Duodenal mucosa (tissue), 2 donors: ENCODE measurements around the gene ASIC1.

Source experiments
- H3K27ac ChIP-seq: one replicate; pipeline ENCODE4 v1.7.0; 2013; ENCODE audit warnings: low read depth, low read length
- H3K27me3 ChIP-seq, 2 donors: one replicate each; pipeline ENCODE4 v1.7.0; 2013; ENCODE audit warnings: low read length in 2 of 2, control low read depth in 1 of 2; ENCODE audit not compliant: insufficient read depth in 2 of 2, control insufficient read depth in 1 of 2
- H3K36me3 ChIP-seq, 2 donors: one replicate each; pipeline ENCODE4 v1.7.0; 2013; ENCODE audit warnings: low read length in 2 of 2, control low read depth in 1 of 2; ENCODE audit not compliant: insufficient read depth in 2 of 2, control insufficient read depth in 1 of 2
- H3K4me1 ChIP-seq, 2 donors: one replicate each; pipeline ENCODE4 v1.7.0; 2013; ENCODE audit warnings: low read length in 2 of 2, control low read depth in 1 of 2; ENCODE audit not compliant: insufficient read depth in 2 of 2, control insufficient read depth in 1 of 2
- H3K4me3 ChIP-seq, 2 donors: one replicate each; pipeline ENCODE4 v1.7.0; 2013; ENCODE audit warnings: low read length in 2 of 2, low read depth in 1 of 2
- H3K9ac ChIP-seq, 2 donors: one replicate each; pipeline ENCODE4 v1.7.0; 2013; ENCODE audit warnings: low read length in 2 of 2, low read depth in 1 of 2
- H3K9me3 ChIP-seq, 2 donors: one replicate each; pipeline ENCODE4 v1.7.0; 2013; ENCODE audit warnings: low read length in 2 of 2, control low read depth in 1 of 2; ENCODE audit not compliant: control insufficient read depth in 1 of 2

Gene ASIC1

DNA sequence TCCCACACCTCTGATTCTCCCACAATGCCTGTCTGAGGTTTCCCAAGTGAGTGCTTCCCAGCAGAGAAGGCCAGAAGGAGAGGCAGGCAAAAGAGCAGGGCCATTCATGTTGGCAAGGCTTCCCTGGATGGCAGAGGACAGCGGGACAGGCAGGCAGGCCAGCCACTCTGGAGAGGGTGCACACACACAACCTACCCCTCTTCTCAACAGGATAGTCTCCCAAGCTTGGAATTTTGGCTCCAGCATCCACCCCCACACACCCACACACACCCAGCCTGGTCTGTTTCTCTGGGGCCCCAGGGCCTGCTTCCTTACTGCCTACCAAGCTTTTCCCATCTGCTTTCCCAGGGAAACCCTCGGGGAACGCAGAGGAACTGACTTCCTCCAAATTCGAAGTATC, 16.7 kb upstream of the ASIC1 start:
- Histone ChIP-seq H3K4me1 (no peaks in the 10 kb centered on the region), H3K27me3 (no peaks in the 10 kb centered on the region), H3K27ac (no peak overlapping the region), H3K4me3 (no peak overlapping the region), H3K9ac (no peak overlapping the region), H3K9me3 (no peaks in the 10 kb centered on the region), H3K36me3 (no peaks in the 10 kb centered on the region)

DNA sequence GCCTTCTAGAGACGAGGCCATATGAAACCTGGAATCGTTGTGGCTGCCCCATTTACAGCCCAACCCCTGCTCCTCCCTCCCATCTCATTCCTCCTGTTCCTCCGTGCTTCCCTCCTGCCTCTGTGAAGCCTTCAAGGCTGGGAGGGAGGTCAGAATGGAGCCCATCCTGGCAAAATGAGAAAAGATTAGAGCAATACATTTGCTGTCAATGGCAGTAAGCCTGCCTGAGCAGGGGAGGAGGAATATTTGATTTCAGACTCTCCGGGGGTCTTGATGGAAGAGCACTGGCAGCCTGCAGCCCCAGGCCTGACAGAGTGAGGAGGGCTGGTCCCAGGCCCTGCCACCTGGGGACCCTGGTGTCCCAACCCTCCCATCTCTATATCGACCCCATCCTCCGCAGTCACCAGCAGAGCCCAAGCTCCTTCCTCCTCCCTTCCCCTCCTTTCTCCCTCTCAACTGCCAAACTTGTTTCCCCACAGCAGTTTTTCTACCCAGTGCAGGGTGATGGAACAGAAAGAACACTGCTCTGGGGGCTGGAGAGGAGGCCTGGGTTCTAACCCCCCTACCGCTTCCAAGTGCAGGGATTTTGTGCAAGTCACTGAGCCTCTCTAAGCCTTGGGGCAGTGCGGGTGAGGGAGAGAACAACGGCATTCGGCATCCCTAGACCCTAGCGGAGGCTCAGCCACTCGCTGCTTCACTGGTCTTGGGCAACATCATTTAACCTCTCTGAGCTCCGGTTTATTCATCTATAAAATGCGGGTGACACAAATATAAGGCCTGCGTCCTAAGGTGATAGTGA, 16.1 kb upstream of the ASIC1 start:
- H3K27me3 ChIP-seq, result no peaks in the 10 kb centered on the region
- H3K9ac ChIP-seq, result no peak overlapping the region
- H3K36me3 ChIP-seq, result no peaks in the 10 kb centered on the region
- H3K27ac ChIP-seq, result no peak overlapping the region
- H3K4me1 ChIP-seq, result no peaks in the 10 kb centered on the region
- H3K4me3 ChIP-seq, result no peak overlapping the region
- H3K9me3 ChIP-seq, result no peaks in the 10 kb centered on the region

DNA sequence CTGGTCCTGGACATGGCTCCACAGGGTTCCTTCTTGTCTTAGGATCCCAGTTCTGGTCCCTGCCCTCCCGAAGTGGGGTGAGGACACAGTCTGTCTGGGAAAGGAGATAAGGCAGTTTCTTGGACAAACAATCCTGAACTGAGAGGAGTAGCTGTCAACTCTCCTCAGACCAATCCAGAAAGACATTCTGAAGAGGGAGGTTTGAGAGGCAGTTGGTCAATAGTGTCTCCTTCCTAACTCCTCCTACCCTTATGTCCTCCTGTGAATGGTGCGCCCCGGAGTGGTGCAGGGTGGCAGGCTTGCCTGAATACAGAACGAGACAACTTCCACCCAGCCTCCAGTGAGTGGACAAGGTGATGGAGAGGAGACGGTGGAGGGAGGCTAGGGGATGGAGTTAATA, 15.4 kb upstream of the ASIC1 start:
- Histone ChIP-seq H3K36me3 (no peaks in the 10 kb centered on the region), H3K9me3 (no peaks in the 10 kb centered on the region), H3K27me3 (no peaks in the 10 kb centered on the region), H3K27ac (no peak overlapping the region), H3K4me1 (no peaks in the 10 kb centered on the region), H3K9ac (no peak overlapping the region), H3K4me3 (no peak overlapping the region)

DNA sequence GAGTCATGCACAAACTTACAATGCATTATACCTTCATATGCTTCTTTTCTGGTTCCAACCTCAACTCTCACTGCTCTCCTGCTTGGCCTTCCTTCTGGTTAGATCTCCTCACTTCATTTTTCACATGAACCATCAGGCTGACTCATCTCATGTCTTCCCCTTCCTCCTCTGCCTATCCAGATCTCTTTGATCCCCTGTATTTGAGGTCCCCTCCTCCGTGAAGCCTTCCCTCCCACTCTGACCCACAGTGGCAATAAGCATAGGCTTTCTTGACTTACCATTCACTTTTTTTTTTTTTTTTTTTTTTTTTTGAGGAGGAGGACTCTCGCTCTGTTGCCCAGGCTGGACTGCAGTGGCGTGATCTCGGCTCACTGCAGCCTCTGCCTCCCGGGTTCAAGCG, 14.7 kb upstream of the ASIC1 start:
- Histone ChIP-seq H3K9me3 (no peaks in the 10 kb centered on the region), H3K27me3 (no peaks in the 10 kb centered on the region), H3K36me3 (no peaks in the 10 kb centered on the region), H3K27ac (no peak overlapping the region), H3K4me3 (no peak overlapping the region), H3K9ac (no peak overlapping the region), H3K4me1 (no peaks in the 10 kb centered on the region)

DNA sequence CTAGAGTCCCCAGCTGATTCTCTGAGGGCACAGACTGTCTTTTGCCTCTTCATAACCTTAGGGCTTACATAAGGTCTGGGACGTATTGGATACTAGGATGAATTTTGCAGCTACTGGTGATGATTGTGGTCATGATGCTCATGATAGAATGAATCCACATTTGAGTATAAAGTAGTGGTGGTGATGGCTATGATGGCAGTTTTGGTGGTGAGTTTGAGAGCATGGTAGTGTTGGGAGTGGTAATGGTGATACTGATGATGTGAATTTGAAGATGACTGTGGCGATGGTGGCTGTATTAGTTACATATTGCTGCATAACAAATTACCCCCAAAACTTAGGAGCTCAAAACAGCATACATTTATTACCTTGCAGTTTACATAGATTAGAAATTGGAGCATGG, 14.1 kb upstream of the ASIC1 start:
- no peaks in the 10 kb centered on the region for H3K9me3 ChIP-seq
- H3K9ac ChIP-seq, result no peak overlapping the region

DNA sequence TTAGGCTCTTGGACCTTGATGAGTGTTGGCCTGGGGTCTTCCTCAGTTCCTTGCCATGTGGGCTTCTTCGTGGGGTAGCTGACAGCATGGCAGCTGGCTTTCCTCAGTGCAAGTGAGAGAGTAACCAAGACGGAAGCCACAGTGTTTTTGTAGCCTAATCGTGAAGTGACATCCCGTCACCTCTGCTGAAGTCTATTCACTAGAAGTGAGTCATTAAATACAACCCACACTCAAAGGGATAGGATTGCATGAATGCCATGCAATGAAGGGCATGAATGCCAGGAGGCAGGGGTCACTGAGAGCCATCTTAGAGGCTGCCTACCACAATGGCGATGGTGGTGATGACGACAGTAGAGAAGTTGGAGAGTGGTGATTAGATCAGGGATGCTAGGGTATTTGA, 13.5 kb upstream of the ASIC1 start:
- Histone ChIP-seq H3K4me3 (no peak overlapping the region), H3K4me1 (no peaks in the 10 kb centered on the region), H3K27me3 (no peaks in the 10 kb centered on the region), H3K27ac (no peak overlapping the region), H3K9ac (no peak overlapping the region), H3K9me3 (no peaks in the 10 kb centered on the region), H3K36me3 (no peaks in the 10 kb centered on the region)

More for the DNA sequence above, 14.1 kb upstream of the ASIC1 start:
- Histone ChIP-seq H3K4me3 (no peak overlapping the region), H3K27me3 (no peaks in the 10 kb centered on the region), H3K36me3 (no peaks in the 10 kb centered on the region), H3K4me1 (no peaks in the 10 kb centered on the region), H3K27ac (no peak overlapping the region)

DNA sequence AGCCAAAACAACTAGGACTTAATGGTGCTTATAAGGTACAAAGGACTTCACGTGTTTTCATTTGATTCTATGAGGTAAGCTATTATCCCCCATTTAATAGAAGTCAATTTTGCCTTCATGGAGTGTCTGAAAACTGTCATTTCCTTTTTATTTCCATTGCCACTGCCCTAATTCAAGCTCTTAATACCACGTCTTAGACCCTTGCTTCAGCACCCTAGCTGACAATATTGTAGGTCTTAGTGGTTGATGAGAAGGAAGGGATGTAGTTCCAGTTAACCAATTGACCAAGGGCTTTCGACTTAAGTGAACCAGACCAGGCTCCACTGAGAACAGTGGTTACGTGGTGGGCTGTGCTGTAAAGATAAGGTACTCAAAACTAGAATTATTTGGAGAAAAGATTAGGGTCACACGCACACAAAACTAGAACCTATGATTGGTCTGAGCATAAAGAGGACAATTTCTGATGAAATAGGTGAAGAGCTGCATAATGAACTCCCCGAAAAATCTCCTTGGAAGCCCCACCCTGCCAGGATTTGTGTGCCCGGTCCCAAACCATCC, 9.6 kb upstream of the ASIC1 start:
- Histone ChIP-seq H3K27me3 (peaks cover 12 to 16% of the 10 kb centered on the region in 2 donors), H3K4me1 (peaks cover 9 to 17% of the 10 kb centered on the region in 2 donors), H3K4me3 (no peak overlapping the region), H3K9me3 (no peaks in the 10 kb centered on the region), H3K27ac (no peak overlapping the region), H3K9ac (no peak overlapping the region), H3K36me3 (no peaks in the 10 kb centered on the region)

DNA sequence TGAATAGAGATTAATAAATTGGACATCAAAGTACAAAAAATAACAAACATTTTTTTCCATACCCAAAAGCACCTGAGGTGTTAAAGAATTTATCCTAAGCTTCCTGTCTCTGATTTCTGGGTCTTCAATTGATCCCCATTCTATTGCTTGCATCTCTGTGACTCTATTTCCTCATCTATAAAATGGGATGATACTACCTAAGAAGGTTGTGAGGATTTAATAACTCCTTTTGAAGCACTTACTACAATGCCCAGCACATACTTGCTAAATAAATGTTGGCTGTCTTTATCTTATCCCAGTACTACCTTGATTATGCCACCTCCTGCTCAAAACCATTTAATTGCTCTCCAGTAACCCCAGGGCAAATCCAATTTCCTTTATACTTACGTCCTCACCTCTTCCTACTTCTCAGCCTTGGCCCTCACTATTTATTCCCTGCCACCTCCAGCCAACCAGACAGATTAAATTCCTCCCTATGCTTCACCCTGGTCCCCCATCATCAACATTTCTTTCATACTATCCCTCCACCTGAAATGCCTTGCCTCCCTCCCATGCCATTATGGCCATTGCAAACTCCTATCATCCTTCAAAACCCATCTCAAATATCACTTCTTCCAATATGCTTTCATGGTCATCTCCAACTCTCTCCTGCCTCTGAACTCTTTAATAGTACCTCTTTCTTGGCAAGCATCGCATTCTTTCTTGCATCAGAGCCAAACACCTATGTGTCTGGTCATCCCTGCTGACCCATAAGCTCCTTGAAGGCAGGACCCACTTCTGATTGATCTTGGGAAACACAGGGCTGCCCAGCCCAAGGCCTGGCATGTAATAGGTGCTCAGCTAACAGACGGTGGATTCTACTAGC, 7.9 kb upstream of the ASIC1 start:
- Histone ChIP-seq H3K9ac (no peak overlapping the region), H3K27me3 (peaks cover 12 to 16% of the 10 kb centered on the region in 2 donors)

DNA sequence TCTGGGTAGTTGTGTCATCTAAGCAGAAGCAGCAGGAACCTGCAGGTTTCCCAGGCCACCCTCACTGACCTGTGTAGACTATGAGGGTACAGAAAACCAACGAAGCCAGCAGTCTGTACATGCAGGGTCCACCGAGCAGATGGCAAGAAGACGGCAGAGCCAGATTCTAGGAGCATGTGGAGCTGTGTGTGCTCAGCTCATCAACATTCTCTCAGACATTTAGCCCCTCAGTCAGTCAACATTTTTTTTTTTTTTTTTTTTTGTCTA, 7.3 kb upstream of the ASIC1 start:
- no peak overlapping the region for H3K9ac ChIP-seq
- peak overlapping the region in 1 of 2 donors; percentile 29 for H3K4me3 ChIP-seq
- no peaks in the 10 kb centered on the region for H3K9me3 ChIP-seq
- H3K36me3 ChIP-seq, result no peaks in the 10 kb centered on the region
- peaks cover 12 to 16% of the 10 kb centered on the region in 2 donors for H3K27me3 ChIP-seq
- peaks cover 9 to 17% of the 10 kb centered on the region in 2 donors for H3K4me1 ChIP-seq
- H3K27ac ChIP-seq, result no peak overlapping the region

More for the DNA sequence above, 7.9 kb upstream of the ASIC1 start:
- Histone ChIP-seq H3K4me3 (no peak overlapping the region), H3K27ac (no peak overlapping the region), H3K4me1 (peaks cover 9 to 17% of the 10 kb centered on the region in 2 donors), H3K36me3 (no peaks in the 10 kb centered on the region), H3K9me3 (no peaks in the 10 kb centered on the region)

DNA sequence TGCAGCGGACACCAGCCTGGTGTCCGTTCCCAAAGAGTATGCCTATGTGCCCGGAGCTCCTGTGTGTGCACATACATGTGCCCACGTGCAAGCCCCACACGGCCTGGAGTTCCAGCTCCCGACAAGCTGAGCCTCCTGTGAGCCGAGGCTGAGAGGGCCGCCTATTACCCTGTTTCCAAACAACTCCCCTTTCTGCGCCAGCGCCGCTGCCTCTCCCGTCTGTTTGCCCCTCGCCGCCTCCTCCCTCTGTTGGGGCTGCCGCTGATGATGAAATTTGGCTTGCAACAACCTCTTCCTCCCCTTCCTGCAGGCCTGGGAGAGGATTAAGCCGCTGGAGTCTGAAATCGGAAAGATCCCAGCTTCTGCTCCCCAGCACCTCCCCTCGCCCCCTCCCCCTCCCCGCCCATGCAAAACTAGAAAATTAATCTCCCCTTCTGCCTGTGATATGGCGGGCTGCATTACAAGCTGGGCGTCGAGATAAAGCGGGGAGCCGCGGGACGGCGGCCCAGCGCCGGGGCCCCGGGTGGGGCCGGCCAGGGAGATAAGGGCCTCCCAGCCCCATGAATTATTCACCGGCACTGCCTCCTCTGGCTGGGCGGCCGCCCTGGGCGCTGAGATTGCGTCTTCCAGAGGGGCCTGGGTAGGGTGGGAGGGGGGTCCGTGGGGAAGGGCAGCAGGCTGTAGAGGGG, 6.8 kb upstream of the ASIC1 start:
- H3K4me3 ChIP-seq, result peak overlapping the region; percentile 29 to 50
- H3K9ac ChIP-seq, result no peak overlapping the region
- peaks cover 12 to 16% of the 10 kb centered on the region in 2 donors for H3K27me3 ChIP-seq
- H3K4me1 ChIP-seq, result peaks cover 9 to 17% of the 10 kb centered on the region in 2 donors
- no peaks in the 10 kb centered on the region for H3K36me3 ChIP-seq
- H3K27ac ChIP-seq, result no peak overlapping the region
- no peaks in the 10 kb centered on the region for H3K9me3 ChIP-seq
